GM21381 (cell line): Measurements from ENCODE around the gene ANKRD44.
"Not testable (repeated sequence)": the region's sequence is repeated elsewhere in the genome, so short reads cannot be mapped to it uniquely, and the experiment has no call there.

Experiments
- ATAC-seq: cut with Tn5 transposase; IDR thresholded peaks from one replicate; pipeline ENCODE4 v1.9.1; 2021; ENCODE audit warnings: mild to moderate bottlenecking, moderate library complexity; ENCODE audit not compliant: unreplicated experiment

The ANKRD44 gene

DNA sequence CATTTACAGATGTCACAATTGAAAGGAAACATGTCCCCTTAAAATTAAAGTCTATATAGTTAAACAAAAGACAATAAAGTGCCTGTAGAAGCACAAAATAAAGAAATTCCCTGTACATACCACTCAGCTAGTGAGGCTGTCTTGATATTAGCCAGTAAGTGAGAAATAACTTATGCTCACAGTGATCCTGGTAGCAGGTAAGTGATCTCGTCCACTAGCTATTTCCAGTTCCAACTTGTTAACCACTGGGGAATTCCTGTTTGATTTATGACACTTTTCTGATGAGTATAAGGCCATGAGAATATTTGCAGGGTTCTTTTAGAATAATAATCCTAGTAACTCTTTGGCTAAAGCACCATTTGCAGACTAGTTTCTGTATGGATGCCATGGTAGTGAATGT is 256.1 kb downstream of the ANKRD44 start:
- no peak for ATAC-seq

GRCh38 chr2:197052356-197052755 is 258.2 kb downstream of the ANKRD44 start:
- ATAC-seq = no peak

DNA sequence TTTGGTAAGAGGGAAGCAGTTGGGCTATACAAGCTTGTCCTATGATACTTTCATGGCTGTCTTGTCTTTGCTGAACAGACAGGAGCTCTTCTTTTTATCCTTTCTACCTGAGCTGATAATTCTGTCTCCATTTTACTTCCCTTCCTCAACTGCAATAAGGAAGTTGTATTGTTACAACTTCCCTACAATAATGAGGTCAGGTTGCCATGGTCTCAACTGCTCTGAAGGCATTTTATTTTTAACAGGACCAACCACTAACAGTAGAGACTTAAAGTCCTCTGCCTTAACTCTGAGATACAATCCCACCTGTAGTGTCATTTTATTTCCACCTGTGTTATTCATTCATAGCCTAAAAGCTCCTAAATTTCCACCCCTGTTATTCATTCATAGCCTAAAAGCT is 265.5 kb downstream of the ANKRD44 start:
- ATAC-seq = no peak

DNA sequence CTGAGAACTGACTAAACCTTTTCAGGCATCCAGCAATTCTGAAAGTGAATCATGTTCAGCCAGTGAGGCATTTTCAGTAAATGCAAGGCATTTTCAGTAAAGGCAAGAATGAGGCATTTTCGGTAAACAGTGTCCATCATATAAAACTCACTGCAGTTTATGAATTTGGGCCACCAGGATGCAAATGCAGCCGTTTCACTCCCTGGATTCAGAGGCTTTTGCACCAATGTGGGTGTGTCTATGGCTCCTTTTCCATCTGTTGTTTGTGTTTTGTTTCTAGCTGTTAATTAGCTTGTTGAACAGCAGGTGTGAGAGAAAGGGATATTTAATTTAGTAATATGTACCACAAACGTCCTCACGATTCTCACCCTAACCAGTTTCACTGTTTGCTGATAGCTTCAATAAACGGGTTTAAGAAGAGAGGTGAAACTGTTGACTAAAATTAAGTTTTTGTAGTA is 267.8 kb downstream of the ANKRD44 start:
- peak; percentile 70 for ATAC-seq

GRCh38 chr2:197037863-197038398 is 272.6 kb downstream of the ANKRD44 start:
- ATAC-seq = no peak

- no peak for ATAC-seq
These were observed 275.6 kb downstream of the ANKRD44 start for GRCh38 chr2:197035002-197035401.

GRCh38 chr2:197034292-197034691 is 276.3 kb downstream of the ANKRD44 start:
- no peak for ATAC-seq

DNA sequence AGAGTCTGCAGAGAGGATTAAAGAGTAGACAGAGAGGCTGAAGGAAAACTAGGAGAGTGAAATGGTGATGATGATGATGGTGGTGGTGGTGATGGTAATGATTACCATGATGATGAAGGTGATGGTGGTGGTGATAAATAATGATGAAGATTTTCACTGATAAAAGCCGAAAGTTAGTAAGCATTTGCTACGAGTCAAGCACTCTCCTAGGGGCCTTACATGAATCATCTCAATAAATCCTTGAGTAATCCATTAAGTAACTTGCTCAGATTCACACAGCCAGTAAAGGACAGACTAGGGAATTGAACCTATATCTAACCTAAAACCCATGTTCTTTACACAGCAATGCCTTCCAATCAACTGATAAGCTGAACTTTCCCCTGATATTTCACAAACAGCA is 277.4 kb downstream of the ANKRD44 start:
- no peak for ATAC-seq

DNA sequence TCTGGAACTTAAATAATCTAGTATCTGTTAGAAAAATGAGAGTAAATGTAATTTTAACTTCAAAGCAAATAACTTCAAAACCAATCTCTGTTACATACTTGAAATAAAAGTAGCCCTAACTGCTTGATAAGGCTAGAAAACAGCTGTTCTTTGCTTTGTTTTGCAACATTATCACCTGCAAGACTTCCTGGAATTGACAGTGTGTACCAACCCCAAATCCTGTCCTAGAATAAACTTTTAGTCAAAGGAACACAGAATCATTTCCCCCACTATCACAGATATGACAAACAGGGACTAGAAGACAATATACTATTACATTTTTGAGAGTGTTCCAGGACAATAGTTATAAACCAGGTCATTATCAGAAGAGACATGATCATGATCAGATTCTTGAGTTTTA is 278.8 kb downstream of the ANKRD44 start:
- no peak for ATAC-seq

DNA sequence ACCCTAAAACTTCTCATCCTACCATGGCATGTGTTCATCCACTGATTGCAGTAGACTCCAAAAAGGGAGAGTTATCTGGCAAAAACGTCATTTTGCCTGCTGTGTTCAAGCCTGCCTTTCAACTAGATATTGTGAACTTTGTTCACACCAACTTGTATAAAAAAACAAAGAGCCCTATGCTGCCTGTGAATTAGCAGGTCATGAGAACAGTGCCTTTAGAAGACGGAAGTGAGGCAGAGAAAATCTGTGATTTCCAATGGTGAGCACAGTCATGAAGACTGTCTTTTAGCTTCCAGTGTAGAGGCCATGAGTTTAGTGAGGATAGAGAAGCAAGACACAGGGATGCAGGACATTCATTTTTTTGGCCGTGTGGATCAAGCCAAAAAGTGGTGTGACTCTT is 280.5 kb downstream of the ANKRD44 start:
- no peak for ATAC-seq

- ATAC-seq = no peak
These were observed 281.9 kb downstream of the ANKRD44 start for GRCh38 chr2:197028633-197029032.

DNA sequence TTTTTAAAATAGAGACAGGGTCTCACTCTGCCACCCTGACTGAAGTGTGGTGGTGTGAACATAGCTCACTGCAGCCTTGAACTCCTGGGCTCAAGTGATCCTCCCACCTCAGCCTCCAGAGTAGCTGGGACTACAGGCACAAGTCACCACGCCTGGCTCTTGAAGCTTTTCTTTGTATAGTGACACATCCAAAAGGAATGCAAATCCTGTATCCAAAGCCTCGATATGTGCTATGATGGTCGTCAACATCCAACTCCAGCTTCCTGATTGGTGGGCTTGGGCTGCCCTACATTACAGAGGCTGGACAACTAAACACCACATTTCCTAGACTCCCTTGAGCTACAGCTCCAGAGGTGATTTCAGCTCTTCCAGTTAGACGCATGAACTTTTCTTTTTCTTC is 282.4 kb downstream of the ANKRD44 start:
- ATAC-seq = no peak

GRCh38 chr2:197024206-197024605 is 286.4 kb downstream of the ANKRD44 start:
- no peak for ATAC-seq

- not testable (repeated sequence) for ATAC-seq
These were observed 289.7 kb downstream of the ANKRD44 start for GRCh38 chr2:197020921-197021320.

DNA sequence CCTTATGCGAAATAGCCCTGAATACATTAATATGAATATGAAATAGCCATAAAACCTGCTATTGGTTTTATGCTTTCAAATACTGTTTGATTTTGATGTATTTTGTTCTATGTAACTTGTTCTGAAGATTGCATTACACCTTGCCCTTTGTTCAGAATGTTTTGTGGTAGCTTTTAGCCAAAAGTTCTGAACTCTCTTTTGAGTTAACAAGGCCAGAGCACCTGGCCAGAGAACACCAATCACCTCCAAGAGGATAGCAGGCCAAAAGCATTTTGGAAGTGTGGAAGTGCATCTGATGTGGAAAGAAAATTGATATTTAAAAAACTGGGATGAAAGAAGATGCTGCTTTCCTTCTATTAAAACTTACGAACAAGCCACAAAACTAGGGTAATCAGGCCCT is 297.5 kb downstream of the ANKRD44 start:
- no peak for ATAC-seq

DNA sequence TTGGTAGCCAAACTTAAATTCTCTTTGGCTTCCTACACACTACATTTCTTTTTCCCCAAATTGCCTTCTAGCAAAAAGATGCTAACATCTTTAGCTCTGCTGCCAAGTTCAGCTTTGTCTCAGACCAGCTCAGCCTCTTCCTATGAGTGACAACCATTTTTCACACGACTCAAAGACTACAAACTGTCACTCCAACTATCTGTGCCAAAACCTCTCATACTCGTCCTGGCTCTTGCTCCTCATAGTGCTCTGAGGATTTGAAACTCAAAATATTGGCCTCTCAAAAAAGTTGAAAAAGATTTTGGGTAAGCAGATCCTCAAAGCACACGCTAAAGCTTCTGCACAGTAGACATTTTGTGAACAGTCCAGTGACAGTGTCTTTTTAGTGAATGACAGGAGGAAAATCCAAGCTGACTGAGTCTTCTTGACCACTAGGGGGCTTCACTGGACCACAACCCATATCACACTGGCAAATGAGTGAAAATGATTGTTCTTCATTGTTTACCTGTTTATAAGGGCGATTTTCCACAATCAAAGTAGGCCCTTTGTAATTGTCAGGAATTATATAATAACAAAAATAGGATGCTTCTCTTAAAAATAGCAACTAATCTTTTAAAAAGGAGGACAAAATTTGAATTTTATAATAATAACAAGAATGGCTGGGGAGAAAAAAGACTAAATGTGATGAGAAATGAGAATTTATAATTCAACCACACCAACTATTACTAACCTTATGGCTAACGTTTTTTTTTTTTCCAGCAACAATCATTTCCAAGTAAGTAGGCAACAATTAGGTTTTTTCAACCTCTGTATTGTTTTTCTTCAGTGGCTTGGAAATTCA is 298.6 kb downstream of the ANKRD44 start:
- ATAC-seq = peak; percentile 68

DNA sequence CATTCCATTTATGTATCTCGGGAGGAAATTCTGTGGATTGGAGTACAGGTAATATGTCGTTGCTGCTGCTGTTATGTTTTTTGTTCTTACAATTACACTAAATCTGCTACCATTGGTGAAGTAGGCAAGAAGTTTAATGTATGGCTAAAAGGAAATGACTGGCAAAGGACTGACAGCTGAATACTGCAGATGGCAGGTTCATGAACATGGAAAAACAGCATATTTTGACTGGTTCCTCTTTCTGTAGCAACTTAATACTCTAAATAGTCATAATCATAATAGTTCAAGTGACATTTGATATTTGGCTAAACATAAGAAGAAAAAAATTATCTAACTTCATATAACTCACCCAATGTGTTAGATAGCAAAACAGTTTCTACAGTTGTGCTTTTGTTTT is 299.6 kb downstream of the ANKRD44 start:
- ATAC-seq = no peak

DNA sequence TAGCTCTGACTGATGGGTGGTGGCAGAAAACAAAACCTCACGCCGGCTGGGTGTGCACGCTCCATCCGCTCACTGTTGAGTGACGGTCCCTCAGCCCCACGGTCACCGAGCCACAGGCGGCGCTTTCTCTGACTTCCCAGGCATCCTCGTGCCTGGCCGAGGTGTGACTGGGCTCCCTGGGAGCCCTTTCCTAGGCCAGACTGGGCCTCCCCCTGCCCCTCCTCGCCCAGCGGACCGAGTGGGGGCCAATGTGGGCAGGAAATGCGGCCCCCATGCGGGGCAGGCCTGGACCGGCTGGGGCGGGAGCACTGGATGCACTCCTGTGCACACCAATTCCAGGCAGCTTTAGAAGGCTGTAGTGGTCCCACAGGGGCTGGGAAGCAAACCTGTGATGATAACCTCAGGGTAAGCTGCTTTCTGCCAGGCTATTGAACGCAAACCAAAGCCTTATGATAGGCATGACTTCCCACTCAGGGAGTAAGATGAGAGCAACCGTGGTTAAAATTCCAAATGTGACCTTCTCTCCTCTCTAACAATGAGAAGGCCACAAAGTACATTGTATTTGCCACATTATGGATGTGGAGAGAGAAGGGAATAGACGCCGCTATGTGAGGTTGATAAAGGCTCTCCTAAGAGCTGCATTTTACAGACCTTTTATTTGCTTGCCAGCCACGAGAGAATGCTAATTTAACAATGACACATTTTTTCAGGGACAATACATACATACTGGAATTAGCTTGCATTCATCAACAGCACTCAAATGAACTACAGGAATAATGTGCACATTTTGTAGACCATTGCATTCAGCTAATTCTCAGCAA is 300.2 kb downstream of the ANKRD44 start:
- ATAC-seq = no peak

GRCh38 chr2:197008741-197009341 is 301.7 kb downstream of the ANKRD44 start:
- not testable (repeated sequence) for ATAC-seq

GRCh38 chr2:197007716-197008628 is 302.6 kb downstream of the ANKRD44 start:
- ATAC-seq = no peak
